ENCODE data around the gene CAPN5.

Gene CAPN5

GRCh38 chr11:77173494-77173893 is 106.7 kb downstream of the CAPN5 start:
- Histone ChIP-seq H3K9me3 (ENCODE audit: control insufficient read depth, low read length) (no peaks in the 10 kb centered on the region), H3K9ac (ENCODE audit: low read length) (no peak overlapping the region), H3K4me3 (ENCODE audit: low read length) (no peak overlapping the region), H3K27me3 (ENCODE audit: control insufficient read depth, insufficient read depth, low read length) (no peaks in the 10 kb centered on the region), H3K36me3 (ENCODE audit: control insufficient read depth, insufficient read depth, low read length) (no peaks in the 10 kb centered on the region), H3K4me1 (ENCODE audit: control insufficient read depth, insufficient read depth, low read length) (no peaks in the 10 kb centered on the region)

DNA sequence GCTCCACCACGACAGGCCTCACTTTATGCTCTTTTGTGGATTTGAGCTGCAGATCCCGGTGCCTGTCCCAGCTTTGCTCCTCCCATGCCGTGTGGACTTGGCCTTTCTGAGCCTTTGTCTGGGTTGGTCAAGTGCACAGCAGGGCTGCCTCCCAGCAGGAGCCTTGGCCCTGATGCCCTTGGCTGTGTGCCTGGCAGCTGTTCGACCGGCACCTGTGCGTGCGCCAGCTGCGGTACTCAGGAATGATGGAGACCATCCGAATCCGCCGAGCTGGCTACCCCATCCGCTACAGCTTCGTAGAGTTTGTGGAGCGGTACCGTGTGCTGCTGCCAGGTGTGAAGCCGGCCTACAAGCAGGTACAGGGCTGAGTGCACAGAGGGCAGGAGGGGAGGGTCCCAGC is 107.8 kb downstream of the CAPN5 start:
- no peaks in the 10 kb centered on the region for H3K9me3 ChIP-seq (ENCODE audit: control insufficient read depth, low read length)

GRCh38 chr11:77175021-77175842 is 108.5 kb downstream of the CAPN5 start:
- Histone ChIP-seq H3K4me1 (ENCODE audit: control insufficient read depth, insufficient read depth, low read length) (no peaks in the 10 kb centered on the region), H3K9ac (ENCODE audit: low read length) (no peak overlapping the region)

More for the DNA sequence above, 107.8 kb downstream of the CAPN5 start:
- no peaks in the 10 kb centered on the region for H3K36me3 ChIP-seq (ENCODE audit: control insufficient read depth, insufficient read depth, low read length)
- H3K4me3 ChIP-seq (ENCODE audit: low read length), result no peak overlapping the region
- no peaks in the 10 kb centered on the region for H3K4me1 ChIP-seq (ENCODE audit: control insufficient read depth, insufficient read depth, low read length)
- H3K9ac ChIP-seq (ENCODE audit: low read length), result no peak overlapping the region
- no peaks in the 10 kb centered on the region for H3K27me3 ChIP-seq (ENCODE audit: control insufficient read depth, insufficient read depth, low read length)

More at GRCh38 chr11:77175021-77175842, 108.5 kb downstream of the CAPN5 start:
- no peak overlapping the region for H3K4me3 ChIP-seq (ENCODE audit: low read length)
- H3K36me3 ChIP-seq (ENCODE audit: control insufficient read depth, insufficient read depth, low read length), result no peaks in the 10 kb centered on the region
- no peaks in the 10 kb centered on the region for H3K9me3 ChIP-seq (ENCODE audit: control insufficient read depth, low read length)
- no peaks in the 10 kb centered on the region for H3K27me3 ChIP-seq (ENCODE audit: control insufficient read depth, insufficient read depth, low read length)
